PC-3 (cell line): ENCODE results near the gene ITIH5. TPM values are rescaled to one million over a fixed set of nuclear protein-coding genes. Genes with fewer than 3 reads are reported as not detected.

ENCODE experiments used
- ATAC-seq: fragments of 200-7000 bp; cut with Tn5 transposase; 2 replicates; pipeline ENCODE4 v1.9.1; 2020; ENCODE audit warnings: mild to moderate bottlenecking, moderate library complexity
- BruUV-seq: library from RNA; stranded (reverse); fragments of 400-500 nt; replicated peaks from 2 replicates; lab custom pipeline; 2021; lab: Mats Ljungman, UMichigan
- CTCF ChIA-PET: fragments of 300-600 bp; sonication (Branson Sonifier 250); formaldehyde crosslinking; loops from one replicate; lab custom pipeline; 2022; ENCODE audit warnings: antibody characterized with exemption; lab: Charles Lee
- POLR2A ChIA-PET: fragments of 300-600 bp; sonication (Branson Sonifier 250); formaldehyde crosslinking; loops from one replicate; lab custom pipeline; 2022; ENCODE audit warnings: antibody characterized with exemption; ENCODE audit not compliant: unreplicated experiment; lab: Charles Lee
- DNase-seq: peaks from one replicate; pipeline ENCODE4 v3.0.0-alpha.2; 2015
- H2AFZ ChIP-seq: fragments of 300-600 bp; sonication (generic); 2 replicates; pipeline ENCODE4 v1.6.0; 2016; ENCODE audit warnings: antibody characterized with exemption, low read length
- H3F3A ChIP-seq: fragments of 300-600 bp; sonication (generic); one replicate; pipeline ENCODE4 v1.6.0; 2017; ENCODE audit warnings: antibody characterized with exemption, low read length, control low read depth, mild to moderate bottlenecking; ENCODE audit not compliant: unreplicated experiment
- H3K27ac ChIP-seq: fragments of 300-600 bp; sonication (generic); 2 replicates; pipeline ENCODE4 v1.5.1; 2016; ENCODE audit warnings: mild to moderate bottlenecking, low read length
- H3K27me3 ChIP-seq: fragments of 300-600 bp; sonication (generic); 2 replicates; pipeline ENCODE4 v1.6.1; 2016; ENCODE audit warnings: low read length, mixed read lengths
- H3K36me3 ChIP-seq: fragments of 300-600 bp; sonication (generic); 2 replicates; pipeline ENCODE4 v1.6.1; 2016; ENCODE audit warnings: low read depth, mixed run types, low read length, mixed read lengths
- H3K4me1 ChIP-seq: fragments of 300-600 bp; sonication (generic); 2 replicates; pipeline ENCODE4 v1.5.1; 2016; ENCODE audit warnings: low read length; ENCODE audit not compliant: insufficient read depth
- H3K4me2 ChIP-seq: fragments of 300-600 bp; sonication (generic); 2 replicates; pipeline ENCODE4 v1.6.0; 2016; ENCODE audit warnings: low read length
- H3K4me3 ChIP-seq: fragments of 300-600 bp; sonication (generic); 2 replicates; pipeline ENCODE4 v1.5.1; 2016; ENCODE audit warnings: mild to moderate bottlenecking, low read length, mixed read lengths
- H3K79me2 ChIP-seq: fragments of 300-600 bp; sonication (generic); 2 replicates; pipeline ENCODE4 v1.6.1; 2017; ENCODE audit warnings: low read length, mixed read lengths
- H3K9ac ChIP-seq: fragments of 300-600 bp; sonication (generic); 2 replicates; pipeline ENCODE4 v1.6.0; 2016; ENCODE audit warnings: mild to moderate bottlenecking, low read length
- H3K9me2 ChIP-seq: fragments of 300-600 bp; sonication (generic); replicated peaks from 2 replicates; pipeline ENCODE4 v1.6.1; 2016; ENCODE audit warnings: mixed run types, low read length, mixed read lengths
- H3K9me3 ChIP-seq: fragments of 300-600 bp; sonication (generic); 2 replicates; pipeline ENCODE4 v1.6.1; 2016; ENCODE audit warnings: low read length, mixed read lengths
- H4K20me1 ChIP-seq: fragments of 300-600 bp; sonication (generic); 2 replicates; pipeline ENCODE4 v1.6.1; 2016; ENCODE audit warnings: low read length, mixed read lengths
- EZH2 ChIP-seq: fragments of 300-600 bp; sonication (generic); IDR thresholded peaks from one replicate; pipeline ENCODE4 v1.6.1; 2017; ENCODE audit warnings: antibody characterized with exemption, mild to moderate bottlenecking, low read length; ENCODE audit not compliant: unreplicated experiment
- EZH2phosphoT487 ChIP-seq: fragments of 300-600 bp; sonication (generic); IDR thresholded peaks from 2 replicates; pipeline ENCODE4 v1.6.1; 2018; ENCODE audit warnings: mild to moderate bottlenecking, antibody characterized with exemption, low read length, borderline replicate concordance
- intact Hi-C: fragments of 100-400 bp; cut with micrococcal nuclease; formaldehyde crosslinking; loops from 2 replicates; pipeline ENCODE4 v1.9.0; 2023
- total RNA-seq: library from RNA; depleted of rRNA; stranded (reverse); fragments of >200 nt; gene quantifications from 2 replicates; pipeline ENCODE4 v1.2.3, GENCODE V29; 2014
- TF ChIP-seq, protein P1 (sequence below): fragments of 300-600 bp; sonication (generic); conservative IDR thresholded peaks from 2 replicates; pipeline ENCODE4 v1.5.1; 2017; ENCODE audit warnings: antibody characterized with exemption, low read depth, mild to moderate bottlenecking, low read length

The ITIH5 gene
- total RNA-seq, 1 experiment from 2014 or later = not detected

GRCh38 chr10:7561985-7562384 lies 104.8 kb downstream of the ITIH5 start:
- TF ChIP-seq, protein P1, sequence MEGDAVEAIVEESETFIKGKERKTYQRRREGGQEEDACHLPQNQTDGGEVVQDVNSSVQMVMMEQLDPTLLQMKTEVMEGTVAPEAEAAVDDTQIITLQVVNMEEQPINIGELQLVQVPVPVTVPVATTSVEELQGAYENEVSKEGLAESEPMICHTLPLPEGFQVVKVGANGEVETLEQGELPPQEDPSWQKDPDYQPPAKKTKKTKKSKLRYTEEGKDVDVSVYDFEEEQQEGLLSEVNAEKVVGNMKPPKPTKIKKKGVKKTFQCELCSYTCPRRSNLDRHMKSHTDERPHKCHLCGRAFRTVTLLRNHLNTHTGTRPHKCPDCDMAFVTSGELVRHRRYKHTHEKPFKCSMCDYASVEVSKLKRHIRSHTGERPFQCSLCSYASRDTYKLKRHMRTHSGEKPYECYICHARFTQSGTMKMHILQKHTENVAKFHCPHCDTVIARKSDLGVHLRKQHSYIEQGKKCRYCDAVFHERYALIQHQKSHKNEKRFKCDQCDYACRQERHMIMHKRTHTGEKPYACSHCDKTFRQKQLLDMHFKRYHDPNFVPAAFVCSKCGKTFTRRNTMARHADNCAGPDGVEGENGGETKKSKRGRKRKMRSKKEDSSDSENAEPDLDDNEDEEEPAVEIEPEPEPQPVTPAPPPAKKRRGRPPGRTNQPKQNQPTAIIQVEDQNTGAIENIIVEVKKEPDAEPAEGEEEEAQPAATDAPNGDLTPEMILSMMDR = no peak
- TF ChIP-seq EZH2phosphoT487 (no peak), EZH2 (no peak)
- Histone ChIP-seq H3K27me3 (peaks cover 20% of the 10 kb centered on the region), H3K4me2 (no peak overlapping the region), H3K79me2 (no peaks in the 10 kb centered on the region), H3K27ac (no peak overlapping the region), H3K9me2 (no peaks in the 10 kb centered on the region), H2AFZ (no peak overlapping the region), H4K20me1 (no peaks in the 10 kb centered on the region), H3F3A (no peaks in the 10 kb centered on the region), H3K4me1 (no peaks in the 10 kb centered on the region), H3K9me3 (no peaks in the 10 kb centered on the region), H3K4me3 (no peak overlapping the region), H3K36me3 (no peaks in the 10 kb centered on the region), H3K9ac (no peak overlapping the region)
- ATAC-seq (no peak), DNase-seq (no peak)
- ChIA-PET CTCF (no interaction called here), POLR2A (no interaction called here)
- BruUV-seq = no TSS peak
- intact Hi-C loops = no loop called here

DNA sequence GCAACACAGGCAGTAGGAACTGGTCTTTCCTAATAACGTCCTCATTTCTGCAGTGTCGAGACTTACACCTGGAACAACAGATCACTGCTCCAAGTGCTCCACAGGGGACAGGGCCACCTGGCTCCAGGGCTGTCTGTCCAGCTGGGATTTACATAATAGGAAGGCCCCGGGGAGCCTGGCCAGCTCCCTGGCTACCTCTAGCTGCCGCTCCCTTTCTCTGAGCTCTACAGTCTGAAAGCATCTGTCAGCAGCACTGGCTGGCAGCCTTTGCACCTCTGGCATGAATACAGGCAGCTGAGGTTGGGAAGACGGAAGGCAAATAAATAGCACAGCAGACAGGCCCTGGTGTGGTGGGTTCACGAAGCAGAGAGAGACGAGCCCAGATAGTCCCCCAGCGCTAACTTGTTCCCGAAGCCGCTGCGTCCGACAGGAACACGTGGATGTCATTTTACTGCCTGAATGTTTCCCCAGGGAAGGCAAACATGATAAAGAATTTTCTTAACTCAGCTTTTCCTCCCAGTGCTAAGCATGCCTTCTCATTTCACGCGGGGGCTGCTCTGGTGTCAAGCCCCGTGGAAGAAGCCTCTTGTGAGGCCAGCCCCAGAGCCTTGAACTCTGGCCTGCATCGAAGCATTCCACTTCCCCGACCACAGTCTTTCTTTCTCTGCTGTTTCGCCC lies 105.4 kb downstream of the ITIH5 start:
- no peaks in the 10 kb centered on the region for H3K4me1 ChIP-seq
- no peaks in the 10 kb centered on the region for H3K9me3 ChIP-seq
- H3K9ac ChIP-seq = no peak overlapping the region
- no peaks in the 10 kb centered on the region for H3K79me2 ChIP-seq
- no peak for TF ChIP-seq EZH2
- TF ChIP-seq, protein P1 = no peak
- H3K36me3 ChIP-seq = no peaks in the 10 kb centered on the region
- ATAC-seq (no peak), DNase-seq (no peak)
- no peaks in the 10 kb centered on the region for H3F3A ChIP-seq
- CTCF ChIA-PET = no interaction called here
- BruUV-seq = no TSS peak
- intact Hi-C loops = no loop called here
- H3K4me3 ChIP-seq = no peak overlapping the region
- POLR2A ChIA-PET = no interaction called here
- no peaks in the 10 kb centered on the region for H4K20me1 ChIP-seq
- no peak overlapping the region for H2AFZ ChIP-seq
- peaks cover 20% of the 10 kb centered on the region for H3K27me3 ChIP-seq
- no peak overlapping the region for H3K27ac ChIP-seq
- H3K9me2 ChIP-seq = no peaks in the 10 kb centered on the region
- H3K4me2 ChIP-seq = no peak overlapping the region

DNA sequence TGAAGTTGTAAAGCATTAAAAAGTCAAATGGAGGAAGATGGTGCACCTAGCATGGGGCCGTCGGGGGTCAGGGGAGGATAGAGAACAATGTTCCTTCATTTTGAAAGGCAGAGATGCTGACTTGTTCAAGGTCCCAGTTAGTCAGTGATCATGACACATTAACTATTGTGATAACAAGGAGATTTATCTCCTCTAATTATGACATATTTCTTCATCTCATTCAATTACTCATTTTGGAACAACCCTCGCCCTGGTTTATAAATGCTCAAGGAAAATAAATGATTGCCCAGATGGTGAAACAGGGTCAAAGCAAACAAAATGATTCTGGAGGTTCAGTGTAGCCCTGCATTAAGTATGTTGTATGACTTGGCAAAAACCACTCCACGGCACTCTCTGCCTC lies 106.2 kb downstream of the ITIH5 start:
- no peak overlapping the region for H3K27ac ChIP-seq
- no peak for DNase-seq
- peaks cover 20% of the 10 kb centered on the region for H3K27me3 ChIP-seq
- no peaks in the 10 kb centered on the region for H4K20me1 ChIP-seq
- ChIA-PET CTCF (no interaction called here), POLR2A (no interaction called here)
- BruUV-seq = no TSS peak
- H3K4me3 ChIP-seq = no peak overlapping the region
- H3K9ac ChIP-seq = no peak overlapping the region
- no peak overlapping the region for H2AFZ ChIP-seq
- no peaks in the 10 kb centered on the region for H3K4me1 ChIP-seq
- intact Hi-C loops = no loop called here
- no peaks in the 10 kb centered on the region for H3K9me2 ChIP-seq
- TF ChIP-seq, protein P1 = no peak
- TF ChIP-seq EZH2phosphoT487 (no peak), EZH2 (no peak)
- H3K4me2 ChIP-seq = no peak overlapping the region
- no peaks in the 10 kb centered on the region for H3K36me3 ChIP-seq
- no peak for ATAC-seq
- H3K9me3 ChIP-seq = no peaks in the 10 kb centered on the region
- no peaks in the 10 kb centered on the region for H3K79me2 ChIP-seq
- no peaks in the 10 kb centered on the region for H3F3A ChIP-seq
